ENCODE data around the gene RAB3IP. TPM values are rescaled to one million over a fixed set of nuclear protein-coding genes. Genes with fewer than 3 reads are reported as not detected.

Gene RAB3IP
- total RNA-seq, 1 donor from 2014 or later: 28.5 TPM

GRCh38 chr12:69712826-69713225 lies 25.8 kb upstream of the RAB3IP start:
- no peaks in the 10 kb centered on the region for H3K27me3 Mint-ChIP-seq (ENCODE audit: low read depth)
- DNase-seq (ENCODE audit: low spot score in 2 of 2, unreplicated experiment in 2 of 2): no peak
- no peaks in the 10 kb centered on the region for H3K36me3 Mint-ChIP-seq
- no peak for TF ChIP-seq CTCF (IDR thresholded peaks at IDR 0.05; ENCODE audit: unreplicated experiment)
- no peak overlapping the region for H3K4me3 Mint-ChIP-seq
- no peak overlapping the region for H3K27ac Mint-ChIP-seq
- H3K9me3 Mint-ChIP-seq: peaks cover 7% of the 10 kb centered on the region
- peaks cover 20% of the 10 kb centered on the region for H3K4me1 Mint-ChIP-seq

GRCh38 chr12:69714542-69714941 lies 24.1 kb upstream of the RAB3IP start:
- no peak overlapping the region for H3K27ac Mint-ChIP-seq
- H3K4me1 Mint-ChIP-seq: peaks cover 23% of the 10 kb centered on the region

GRCh38 chr12:69719336-69720316 lies 19.0 kb upstream of the RAB3IP start:
- TF ChIP-seq CTCF (IDR thresholded peaks at IDR 0.05; ENCODE audit: unreplicated experiment): no peak
- H3K36me3 Mint-ChIP-seq: no peaks in the 10 kb centered on the region
- H3K4me1 Mint-ChIP-seq: peaks cover 12% of the 10 kb centered on the region
- H3K9me3 Mint-ChIP-seq: peaks cover 13% of the 10 kb centered on the region
- no peak overlapping the region for H3K4me3 Mint-ChIP-seq
- no peak overlapping the region for H3K27ac Mint-ChIP-seq
- DNase-seq (ENCODE audit: low spot score in 2 of 2, unreplicated experiment in 2 of 2): no peak
- H3K27me3 Mint-ChIP-seq (ENCODE audit: low read depth): no peaks in the 10 kb centered on the region

More at GRCh38 chr12:69714542-69714941, 24.1 kb upstream of the RAB3IP start:
- Mint-ChIP-seq H3K4me3 (no peak overlapping the region), H3K27me3 (ENCODE audit: low read depth) (no peaks in the 10 kb centered on the region), H3K9me3 (no peaks in the 10 kb centered on the region), H3K36me3 (no peaks in the 10 kb centered on the region)
- no peak for DNase-seq (ENCODE audit: low spot score in 2 of 2, unreplicated experiment in 2 of 2)
- TF ChIP-seq CTCF (IDR thresholded peaks at IDR 0.05; ENCODE audit: unreplicated experiment): no peak

GRCh38 chr12:69720750-69721149 lies 17.9 kb upstream of the RAB3IP start:
- peaks cover 12% of the 10 kb centered on the region for H3K4me1 Mint-ChIP-seq
- no peak for TF ChIP-seq CTCF (IDR thresholded peaks at IDR 0.05; ENCODE audit: unreplicated experiment)
- H3K27me3 Mint-ChIP-seq (ENCODE audit: low read depth): no peaks in the 10 kb centered on the region
- no peak for DNase-seq (ENCODE audit: low spot score in 2 of 2, unreplicated experiment in 2 of 2)
- peaks cover 19% of the 10 kb centered on the region for H3K9me3 Mint-ChIP-seq
- no peak overlapping the region for H3K4me3 Mint-ChIP-seq
- no peak overlapping the region for H3K27ac Mint-ChIP-seq
- H3K36me3 Mint-ChIP-seq: no peaks in the 10 kb centered on the region

- Mint-ChIP-seq H3K27ac (no peak overlapping the region), H3K9me3 (peaks cover 19% of the 10 kb centered on the region), H3K4me1 (no peaks in the 10 kb centered on the region), H3K4me3 (no peak overlapping the region), H3K36me3 (no peaks in the 10 kb centered on the region), H3K27me3 (ENCODE audit: low read depth) (no peaks in the 10 kb centered on the region)
- TF ChIP-seq CTCF (IDR thresholded peaks at IDR 0.05; ENCODE audit: unreplicated experiment): no peak
- DNase-seq (ENCODE audit: low spot score in 2 of 2, unreplicated experiment in 2 of 2): no peak
Observed at GRCh38 chr12:69726922-69727321, 11.7 kb upstream of the RAB3IP start.

Measured in mesothelial cell of epicardium (in vitro differentiated cells).